ENCODE measurements around the gene CACNA2D3. TPM values are rescaled to one million over a fixed set of nuclear protein-coding genes. Genes with fewer than 3 reads are reported as not detected.

CACNA2D3 gene
- polyA plus RNA-seq, 1 donor from 2014 or later: 26.2 TPM

- no peak overlapping the region for H3K4me2 ChIP-seq (ENCODE audit: low read length)
- TF ChIP-seq RAD21 (conservative IDR thresholded peaks at IDR 0.05) (no peak), MXI1 (conservative IDR thresholded peaks at IDR 0.05; ENCODE audit: poor library complexity, severe bottlenecking) (no peak), TAF1 (IDR thresholded peaks at IDR 0.05; ENCODE audit: low read depth) (no peak), REST (IDR thresholded peaks at IDR 0.05; ENCODE audit: borderline replicate concordance) (no peak), CTCF (IDR thresholded peaks at IDR 0.05; ENCODE audit: poor library complexity, severe bottlenecking) (no peak), EZH2 (IDR thresholded peaks at IDR 0.05; ENCODE audit: borderline replicate concordance, insufficient read depth, low read length, poor library complexity, severe bottlenecking) (no peak), SMC3 (conservative IDR thresholded peaks at IDR 0.05; ENCODE audit: poor library complexity) (no peak), EP300 (conservative IDR thresholded peaks at IDR 0.05; ENCODE audit: poor library complexity, severe bottlenecking) (no peak), POLR2AphosphoS5 (IDR thresholded peaks at IDR 0.05) (no peak)
- no peak overlapping the region for H3K4me3 ChIP-seq (ENCODE audit: low read length)
- H3K9ac ChIP-seq (ENCODE audit: low read length): no peak overlapping the region
- no peaks in the 10 kb centered on the region for H3F3A ChIP-seq (ENCODE audit: insufficient read depth, low read length, poor library complexity, severe bottlenecking)
- H3K79me2 ChIP-seq (replicated peaks; ENCODE audit: insufficient read depth, low read length): no peaks in the 10 kb centered on the region
- no peaks in the 10 kb centered on the region for H3K9me3 ChIP-seq (ENCODE audit: low read length)
- no peaks in the 10 kb centered on the region for H3K27me3 ChIP-seq (ENCODE audit: insufficient read depth, low read depth, low read length)
- H3K36me3 ChIP-seq (ENCODE audit: insufficient read depth, low read length): no peaks in the 10 kb centered on the region
- no peak overlapping the region for H2AFZ ChIP-seq (ENCODE audit: low read depth, low read length)
- H3K27ac ChIP-seq (ENCODE audit: low read length): no peak overlapping the region
- H4K20me1 ChIP-seq (ENCODE audit: insufficient read depth): no peaks in the 10 kb centered on the region
- H3K9me2 ChIP-seq (ENCODE audit: insufficient read depth, low read length): no peaks in the 10 kb centered on the region
These were observed 767.4 kb downstream of the CACNA2D3 start for GRCh38 chr3:54889731-54890130.

GRCh38 chr3:54891540-54891897 is 769.2 kb downstream of the CACNA2D3 start:
- no peak overlapping the region for H3K27ac ChIP-seq (ENCODE audit: low read length)
- no peaks in the 10 kb centered on the region for H3K27me3 ChIP-seq (ENCODE audit: insufficient read depth, low read depth, low read length)
- no peak overlapping the region for H3K4me2 ChIP-seq (ENCODE audit: low read length)
- H3K9ac ChIP-seq (ENCODE audit: low read length): no peak overlapping the region
- H3K9me3 ChIP-seq (ENCODE audit: low read length): no peaks in the 10 kb centered on the region
- H3K9me2 ChIP-seq (ENCODE audit: insufficient read depth, low read length): no peaks in the 10 kb centered on the region
- H3K36me3 ChIP-seq (ENCODE audit: insufficient read depth, low read length): no peaks in the 10 kb centered on the region
- TF ChIP-seq SMC3 (conservative IDR thresholded peaks at IDR 0.05; ENCODE audit: poor library complexity): no peak
- no peak for TF ChIP-seq MXI1 (conservative IDR thresholded peaks at IDR 0.05; ENCODE audit: poor library complexity, severe bottlenecking)
- no peak for TF ChIP-seq EZH2 (IDR thresholded peaks at IDR 0.05; ENCODE audit: borderline replicate concordance, insufficient read depth, low read length, poor library complexity, severe bottlenecking)
- TF ChIP-seq POLR2AphosphoS5 (IDR thresholded peaks at IDR 0.05): no peak
- no peak for TF ChIP-seq EP300 (conservative IDR thresholded peaks at IDR 0.05; ENCODE audit: poor library complexity, severe bottlenecking)
- TF ChIP-seq TAF1 (IDR thresholded peaks at IDR 0.05; ENCODE audit: low read depth): no peak
- no peak for TF ChIP-seq REST (IDR thresholded peaks at IDR 0.05; ENCODE audit: borderline replicate concordance)
- no peak for TF ChIP-seq CTCF (IDR thresholded peaks at IDR 0.05; ENCODE audit: poor library complexity, severe bottlenecking)
- no peak for TF ChIP-seq RAD21 (conservative IDR thresholded peaks at IDR 0.05)
- no peaks in the 10 kb centered on the region for H3K79me2 ChIP-seq (replicated peaks; ENCODE audit: insufficient read depth, low read length)
- no peak overlapping the region for H2AFZ ChIP-seq (ENCODE audit: low read depth, low read length)
- no peak overlapping the region for H3K4me3 ChIP-seq (ENCODE audit: low read length)
- no peaks in the 10 kb centered on the region for H3F3A ChIP-seq (ENCODE audit: insufficient read depth, low read length, poor library complexity, severe bottlenecking)
- no peaks in the 10 kb centered on the region for H4K20me1 ChIP-seq (ENCODE audit: insufficient read depth)

All from neural cell (in vitro differentiated cells).